22Rv1 (cell line): ENCODE results near the gene MAP1S.

Source experiments
- H3K27ac ChIP-seq: fragments of 450-650 bp; 2 replicates; pipeline ENCODE4 v1.5.1; 2017
- ZFX ChIP-seq: fragments of 450-650 bp; IDR thresholded peaks from 2 replicates; pipeline ENCODE4 v1.6.1; 2017; ENCODE audit warnings: antibody characterized with exemption, borderline replicate concordance
- TF ChIP-seq, protein P1 (sequence below): fragments of 450-650 bp; IDR thresholded peaks from 2 replicates; pipeline ENCODE4 v1.5.1; 2017; ENCODE audit warnings: mild to moderate bottlenecking

The MAP1S gene

DNA sequence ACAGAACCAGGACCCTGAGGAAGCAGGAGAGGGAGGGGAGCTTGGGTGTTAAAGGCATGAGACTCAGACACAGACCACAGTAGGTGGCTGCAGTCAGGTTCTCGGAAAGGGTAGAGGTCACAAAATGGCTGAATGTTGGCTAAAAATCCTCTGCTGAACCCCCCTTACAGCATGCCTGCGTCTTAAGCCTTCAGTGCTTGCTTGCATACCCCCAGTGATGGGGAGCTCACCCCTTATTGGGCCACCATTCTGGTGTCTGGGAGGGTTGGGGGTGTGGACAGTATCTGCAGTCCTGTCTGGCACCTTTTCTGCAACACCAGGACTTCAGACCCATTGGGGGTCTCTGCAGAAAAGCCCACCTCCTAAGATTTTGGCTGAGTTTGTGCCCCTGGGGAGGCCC is 61.5 kb downstream of the MAP1S start:
- TF ChIP-seq ZFX = no peak
- TF ChIP-seq, protein P1, sequence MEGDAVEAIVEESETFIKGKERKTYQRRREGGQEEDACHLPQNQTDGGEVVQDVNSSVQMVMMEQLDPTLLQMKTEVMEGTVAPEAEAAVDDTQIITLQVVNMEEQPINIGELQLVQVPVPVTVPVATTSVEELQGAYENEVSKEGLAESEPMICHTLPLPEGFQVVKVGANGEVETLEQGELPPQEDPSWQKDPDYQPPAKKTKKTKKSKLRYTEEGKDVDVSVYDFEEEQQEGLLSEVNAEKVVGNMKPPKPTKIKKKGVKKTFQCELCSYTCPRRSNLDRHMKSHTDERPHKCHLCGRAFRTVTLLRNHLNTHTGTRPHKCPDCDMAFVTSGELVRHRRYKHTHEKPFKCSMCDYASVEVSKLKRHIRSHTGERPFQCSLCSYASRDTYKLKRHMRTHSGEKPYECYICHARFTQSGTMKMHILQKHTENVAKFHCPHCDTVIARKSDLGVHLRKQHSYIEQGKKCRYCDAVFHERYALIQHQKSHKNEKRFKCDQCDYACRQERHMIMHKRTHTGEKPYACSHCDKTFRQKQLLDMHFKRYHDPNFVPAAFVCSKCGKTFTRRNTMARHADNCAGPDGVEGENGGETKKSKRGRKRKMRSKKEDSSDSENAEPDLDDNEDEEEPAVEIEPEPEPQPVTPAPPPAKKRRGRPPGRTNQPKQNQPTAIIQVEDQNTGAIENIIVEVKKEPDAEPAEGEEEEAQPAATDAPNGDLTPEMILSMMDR = no peak
- no peak overlapping the region for H3K27ac ChIP-seq

DNA sequence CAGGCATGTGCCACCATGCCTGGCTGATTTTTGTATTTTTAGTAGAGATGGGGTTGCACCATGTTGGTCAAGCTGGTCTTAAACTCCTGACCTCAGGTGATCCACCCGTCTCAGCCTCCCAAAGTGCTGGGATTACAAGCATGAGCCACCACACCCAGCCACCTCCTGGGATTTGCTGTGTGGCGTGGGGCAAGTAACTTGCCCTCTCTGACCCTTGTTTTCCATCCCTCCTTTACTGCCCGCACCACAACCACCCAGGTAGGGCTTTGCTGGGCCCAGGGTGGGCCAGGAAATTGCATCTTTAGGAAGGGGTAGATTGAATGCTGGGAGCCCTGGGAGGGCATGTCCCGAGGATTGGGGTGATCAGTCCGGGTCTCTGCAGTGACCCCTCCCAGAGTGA is 64.4 kb downstream of the MAP1S start:
- peak overlapping the region; percentile 29; the same call in 1 of the 2 replicates for H3K27ac ChIP-seq
